ENCODE data around the gene FNIP1. TPM values are rescaled to one million over a fixed set of nuclear protein-coding genes. Genes with fewer than 3 reads are reported as not detected.

Gene FNIP1
- total and polyA plus RNA-seq, 9 of the 15 experiments (the other 6 are each of a cell fraction or from before 2014, with no cell fraction given), result 5.0 to 32.8 (median 18.4) TPM

GRCh38 chr5:131745155-131745554 lies 51.7 kb downstream of the FNIP1 start:
- no peak for FAIRE-seq
- ATAC-seq, result no peak
- WGBS (ENCODE audit: insufficient coverage, low coverage, missing lambda C conversion rate), result 23% methylated on average over 3 of the region's 3 CpGs
- Histone ChIP-seq H3K36me3 (ENCODE audit: control insufficient read depth, insufficient read depth, low read length) (peaks cover 48% of the 10 kb centered on the region), H4K20me1 (replicated peaks; ENCODE audit: control insufficient read depth, insufficient read depth, low read length) (no peaks in the 10 kb centered on the region), H3K4me2 (ENCODE audit: insufficient read depth, low read length) (no peak overlapping the region; the same call in 1 of the 2 replicates), H3K79me2 (ENCODE audit: control insufficient read depth, insufficient read depth, low read length) (peaks cover 85% of the 10 kb centered on the region), H3K9me3 (replicated peaks; ENCODE audit: control insufficient read depth, insufficient read depth, low read depth, low read length) (no peaks in the 10 kb centered on the region), H3K9me1 (ENCODE audit: control insufficient read depth, insufficient read depth, low read length) (no peaks in the 10 kb centered on the region), H3K27me3 (ENCODE audit: control insufficient read depth in 2 of 2, insufficient read depth in 2 of 2, low read length in 2 of 2) (no peaks in the 10 kb centered on the region), H3K9ac (ENCODE audit: insufficient read depth in 1 of 2, low read depth in 2 of 2, low read length in 2 of 2) (peak overlapping the region in 1 of 2 experiments; percentile 40; a peak in 1 of 4 replicates), H3K4me1 (replicated peaks in 1 of 2; ENCODE audit: control insufficient read depth in 2 of 2, insufficient read depth in 2 of 2, low read length in 2 of 2) (peaks cover 15 to 51% of the 10 kb centered on the region in 2 experiments), H3K4me3 (no peak overlapping the region), H2AFZ (ENCODE audit: low read depth, low read length) (no peak overlapping the region), H3K27ac (ENCODE audit: extremely low read depth, low read depth, low read length) (peak overlapping the region; percentile 86)
- intact Hi-C loops (cut with micrococcal nuclease) (loop anchor here (5.0 kb wide), 2 partner anchors 108 to 262 kb away; partner anchors contain the start of gene RAPGEF6), in situ Hi-C loops (cut with MboI) (no loop called here)
- no TSS peak for BruUV-seq (replicated peaks)
- POLR2A ChIA-PET, result interaction anchor here (1.0 to 2.1 kb wide), 4 partner anchors 8 to 110 kb away, joined by 3 to 10 read pairs (median 4); no protein-coding TSS in a partner anchor
- DNase-seq (ENCODE audit: extremely low read depth in 1 of 4, low spot score in 3 of 4), result no peak
- TF ChIP-seq ZNF668 (CRISPR knock-in tag; IDR thresholded peaks at IDR 0.05), result no peak
- no peak for TF ChIP-seq RAD51 (IDR thresholded peaks at IDR 0.05; ENCODE audit: borderline replicate concordance, low read depth)
- TF ChIP-seq SREBF1 (IDR thresholded peaks at IDR 0.05; ENCODE audit: borderline replicate concordance, low read depth, low read length), result no peak
- no peak for TF ChIP-seq CBX8 (IDR thresholded peaks at IDR 0.05; ENCODE audit: borderline replicate concordance, extremely low read depth, low read depth, low read length, poor library complexity, severe bottlenecking)
- TF ChIP-seq ERF (CRISPR knock-in tag; IDR thresholded peaks at IDR 0.05), result no peak
- 0 out of 2 replicates have a peak, but pooled peaks have one; percentile 10 for TF ChIP-seq BCOR (IDR thresholded peaks at IDR 0.05)
- no peak for TF ChIP-seq MYNN (IDR thresholded peaks at IDR 0.05)
- no peak for TF ChIP-seq MYNN (CRISPR knock-in tag; IDR thresholded peaks at IDR 0.05)
- TF ChIP-seq SIX5 (IDR thresholded peaks at IDR 0.05; ENCODE audit: borderline replicate concordance in 1 of 2, insufficient read depth in 1 of 2, low read depth in 1 of 2, low read length in 2 of 2), result no peak
- no peak for TF ChIP-seq MAX (CRISPR knock-in tag; IDR thresholded peaks at IDR 0.05)
- no peak for TF ChIP-seq ZNF77 (CRISPR knock-in tag; IDR thresholded peaks at IDR 0.05)
- TF ChIP-seq GTF2F1 (IDR thresholded peaks at IDR 0.05; ENCODE audit: low read depth, low read length), result no peak
- TF ChIP-seq ZNF766 (CRISPR knock-in tag; conservative IDR thresholded peaks at IDR 0.05), result 0 out of 2 replicates have a peak, but pooled peaks have one; percentile 11
- TF ChIP-seq TEAD4 (IDR thresholded peaks at IDR 0.05; ENCODE audit: low read length), result no peak
- no peak for TF ChIP-seq TEAD4 (CRISPR knock-in tag; IDR thresholded peaks at IDR 0.05; ENCODE audit: borderline replicate concordance)
- TF ChIP-seq SNRNP70 (optimal IDR thresholded peaks at IDR 0.05; ENCODE audit: low read depth, low read length), result no peak
- peak; percentile 86 for TF ChIP-seq ZNF121 (CRISPR knock-in tag; conservative IDR thresholded peaks at IDR 0.05)
- no peak for TF ChIP-seq KHSRP (IDR thresholded peaks at IDR 0.05)
- no peak for TF ChIP-seq FOXP1 (CRISPR knock-in tag; IDR thresholded peaks at IDR 0.05)
- TF ChIP-seq RBM25 (IDR thresholded peaks at IDR 0.05; ENCODE audit: low read depth, low read length, severe bottlenecking), result peak; percentile 8
- TF ChIP-seq ELF1 (tag; IDR thresholded peaks at IDR 0.05), result no peak
- CTCF ChIA-PET (ENCODE audit: low intra/inter-chr PET ratio), result no interaction called here

Data from K562 (cell line).